H9 (cell line): ENCODE measurements around the gene TTC1. TPM values are rescaled to one million over a fixed set of nuclear protein-coding genes. Genes with fewer than 3 reads are reported as not detected.
A peak's percentile ranks its signal among the peaks of the same experiment; 100 is the strongest.

Experiments
- DNase-seq: peaks from one replicate; pipeline ENCODE4 v3.0.0-alpha.2; 2017
- H2AFZ ChIP-seq: one replicate; pipeline ENCODE4 v1.6.1; 2013; ENCODE audit warnings: mild to moderate bottlenecking, low read length, control low read depth, moderate library complexity
- H2AK5ac ChIP-seq: 2 replicates; pipeline ENCODE4 v1.6.1; 2013; ENCODE audit warnings: low read length, control low read depth, mixed read lengths; ENCODE audit not compliant: insufficient read length
- H2BK120ac ChIP-seq: one replicate; pipeline ENCODE4 v1.6.1; 2013; ENCODE audit warnings: low read depth, mild to moderate bottlenecking, low read length, control low read depth, inconsistent platforms; ENCODE audit not compliant: poor library complexity, severe bottlenecking
- H2BK12ac ChIP-seq: 2 replicates; pipeline ENCODE4 v1.6.1; 2013; ENCODE audit warnings: low read length, control low read depth, mixed read lengths, low read depth; ENCODE audit not compliant: insufficient read length
- H2BK15ac ChIP-seq: 2 replicates; pipeline ENCODE4 v1.6.1; 2013; ENCODE audit warnings: low read depth, low read length, control low read depth
- H2BK20ac ChIP-seq: one replicate; pipeline ENCODE4 v1.6.1; 2013; ENCODE audit warnings: low read depth, mild to moderate bottlenecking, low read length, control low read depth, inconsistent platforms; ENCODE audit not compliant: poor library complexity, severe bottlenecking
- H2BK5ac ChIP-seq: 2 replicates; pipeline ENCODE4 v1.6.1; 2013; ENCODE audit warnings: low read length, control low read depth, mixed read lengths; ENCODE audit not compliant: insufficient read length
- H3K14ac ChIP-seq: 2 replicates; pipeline ENCODE4 v1.6.1; 2013; ENCODE audit warnings: low read length, control low read depth; ENCODE audit not compliant: insufficient read depth
- H3K18ac ChIP-seq: 2 replicates; pipeline ENCODE4 v1.6.1; 2013; ENCODE audit warnings: low read depth, mild to moderate bottlenecking, mixed read lengths, low read length, control low read depth; ENCODE audit not compliant: insufficient read length
- H3K23ac ChIP-seq: 2 replicates; pipeline ENCODE4 v1.6.1; 2013; ENCODE audit warnings: low read length, control low read depth, mixed read lengths, low read depth; ENCODE audit not compliant: insufficient read length
- H3K23me2 ChIP-seq: 2 replicates; pipeline ENCODE4 v1.6.1; 2013; ENCODE audit warnings: low read depth, mild to moderate bottlenecking, mixed read lengths, low read length, control low read depth; ENCODE audit not compliant: insufficient read length, poor library complexity, severe bottlenecking
- H3K27ac ChIP-seq: 2 replicates; pipeline ENCODE4 v1.5.1; 2013; ENCODE audit warnings: low read length, control low read depth, mixed read lengths, low read depth; ENCODE audit not compliant: insufficient read length
- H3K27me3 ChIP-seq: 2 replicates; pipeline ENCODE4 v1.6.1; 2013; ENCODE audit warnings: low read length, control low read depth, inconsistent platforms; ENCODE audit not compliant: insufficient read depth
- H3K4ac ChIP-seq: 2 replicates; pipeline ENCODE4 v1.6.1; 2013; ENCODE audit warnings: low read depth, mild to moderate bottlenecking, control low read depth, inconsistent platforms, low read length, moderate library complexity
- H3K4me1 ChIP-seq: 2 replicates; pipeline ENCODE4 v1.6.1; 2013; ENCODE audit warnings: low read length, control low read depth, inconsistent platforms; ENCODE audit not compliant: insufficient read depth
- H3K4me2 ChIP-seq: 2 replicates; pipeline ENCODE4 v1.6.1; 2013; ENCODE audit warnings: low read length, control low read depth, mixed read lengths; ENCODE audit not compliant: insufficient read length, insufficient read depth
- H3K56ac ChIP-seq: 2 replicates; pipeline ENCODE4 v1.6.1; 2013; ENCODE audit warnings: low read depth, mild to moderate bottlenecking, mixed read lengths, low read length, control low read depth; ENCODE audit not compliant: insufficient read length
- H3K79me1 ChIP-seq: 2 replicates; pipeline ENCODE4 v1.6.1; 2013; ENCODE audit warnings: low read depth, mild to moderate bottlenecking, moderate library complexity, low read length, control low read depth, inconsistent platforms; ENCODE audit not compliant: insufficient read depth, poor library complexity, severe bottlenecking
- H3K79me2 ChIP-seq: 2 replicates; pipeline ENCODE4 v1.6.1; 2013; ENCODE audit warnings: low read length, control low read depth, inconsistent platforms; ENCODE audit not compliant: insufficient read depth
- H3K9ac ChIP-seq: 2 replicates; pipeline ENCODE4 v1.6.1; 2013; ENCODE audit warnings: low read length, control low read depth, mixed read lengths; ENCODE audit not compliant: insufficient read length; ENCODE audit errors: extremely low read depth
- H3K9me3 ChIP-seq: one replicate; pipeline ENCODE4 v1.6.1; 2013; ENCODE audit warnings: low read depth, low read length, inconsistent platforms; ENCODE audit not compliant: control insufficient read depth
- H3T11ph ChIP-seq: one replicate; pipeline ENCODE4 v1.6.1; 2013; ENCODE audit warnings: mild to moderate bottlenecking, low read length, control low read depth, inconsistent platforms
- H4K20me1 ChIP-seq: one replicate; pipeline ENCODE4 v1.6.1; 2013; ENCODE audit not compliant: control insufficient read depth, insufficient read length, insufficient read depth
- H4K5ac ChIP-seq: 2 replicates; pipeline ENCODE4 v1.6.1; 2013; ENCODE audit warnings: low read depth, mild to moderate bottlenecking, mixed read lengths, low read length, control low read depth; ENCODE audit not compliant: insufficient read length
- H4K8ac ChIP-seq: replicated peaks from 2 replicates; pipeline ENCODE4 v1.6.1; 2013; ENCODE audit warnings: low read length, control low read depth, mixed read lengths, low read depth; ENCODE audit not compliant: insufficient read length
- H4K91ac ChIP-seq: 2 replicates; pipeline ENCODE4 v1.6.1; 2013; ENCODE audit warnings: low read depth, mild to moderate bottlenecking, moderate library complexity, mixed read lengths, low read length, control low read depth; ENCODE audit not compliant: insufficient read length
- H3K27ac Mint-ChIP-seq, 3 experiments: 2 replicates in 2 of 3; 3 replicates in 1 of 3; pipeline ENCODE4 v1.8.0; 2020 to 2021; ENCODE audit warnings: mixed read lengths in 3 of 3, mild to moderate bottlenecking in 1 of 3, moderate library complexity in 1 of 3
- H3K27me3 Mint-ChIP-seq: 2 replicates; pipeline ENCODE4 v1.8.0; 2021; ENCODE audit warnings: low read depth, mild to moderate bottlenecking, moderate library complexity, mixed read lengths
- H3K36me3 Mint-ChIP-seq, 3 experiments: 2 replicates in 2 of 3; 3 replicates in 1 of 3; pipeline ENCODE4 v1.8.0; 2020 to 2021; ENCODE audit warnings: low read depth in 3 of 3, mixed read lengths in 3 of 3; ENCODE audit not compliant: insufficient read depth in 1 of 3
- H3K4me1 Mint-ChIP-seq, 2 experiments: 2 replicates each; pipeline ENCODE4 v1.8.0; 2020; ENCODE audit warnings: mixed read lengths in 2 of 2
- H3K4me3 Mint-ChIP-seq, 2 experiments: 2 replicates in 1 of 2; 3 replicates in 1 of 2; pipeline ENCODE4 v1.8.0; 2020 to 2021; ENCODE audit warnings: mild to moderate bottlenecking in 2 of 2, mixed read lengths in 2 of 2, moderate library complexity in 1 of 2
- H3K9me3 Mint-ChIP-seq, 2 experiments: 2 replicates in 1 of 2; 3 replicates in 1 of 2; pipeline ENCODE4 v1.8.0; 2020; ENCODE audit warnings: mild to moderate bottlenecking in 2 of 2, mixed read lengths in 2 of 2, moderate library complexity in 1 of 2
- WGBS: extraction: QIAGEN DNeasy Blood & Tissue Kit; methylation state at CpG from one replicate; pipeline ENCODE4 v1.1.7; 2013; ENCODE audit warnings: missing lambda C conversion rate, low lambda C conversion rate, mixed read lengths; ENCODE audit not compliant: insufficient read length; ENCODE audit errors: extremely low coverage; 5-methylcytosine and 5-hydroxymethylcytosine counted together
- total RNA-seq: library from RNA; stranded (reverse); gene quantifications from 2 replicates; pipeline ENCODE4 v1.2.1, GENCODE V29; 2021
- TF ChIP-seq, protein P1 (sequence below): fragments of 200-600 bp; sonication (generic); conservative IDR thresholded peaks from 3 replicates; pipeline ENCODE4 v1.8.0; 2021; ENCODE audit warnings: antibody characterized with exemption, mild to moderate bottlenecking

Gene TTC1
- total RNA-seq, 1 experiment from 2014 or later: 62.6 TPM

DNA sequence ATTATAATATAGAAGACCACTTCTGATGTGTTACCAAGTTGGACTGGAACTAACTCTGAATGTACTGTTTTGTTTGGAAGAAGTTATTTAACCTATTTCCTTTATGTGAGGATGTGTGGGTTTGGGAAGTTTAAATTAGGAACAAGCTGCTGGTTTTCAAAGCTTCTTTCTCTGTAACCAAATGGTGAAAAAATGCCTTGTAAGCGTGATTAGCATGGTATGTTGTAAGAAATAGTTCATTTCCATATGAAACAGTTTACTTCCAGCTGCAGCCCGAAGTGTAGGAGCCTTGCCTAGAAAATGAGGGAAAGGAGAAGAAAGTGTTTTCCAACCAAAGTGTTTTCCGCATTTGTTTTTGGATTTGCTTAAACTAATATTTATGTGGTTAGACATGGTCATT lies 36.0 kb downstream of the TTC1 start:
- peak overlapping the region; percentile 56 for H3T11ph ChIP-seq
- no peaks in the 10 kb centered on the region for H3K9me3 Mint-ChIP-seq

More for the DNA sequence above, 36.0 kb downstream of the TTC1 start:
- Histone ChIP-seq H3K4ac (no peak overlapping the region; the same call in 1 of the 2 replicates), H3K79me2 (no peaks in the 10 kb centered on the region), H2AK5ac (no peak overlapping the region), H4K5ac (no peak overlapping the region), H3K27ac (no peak overlapping the region), H3K56ac (no peak overlapping the region), H3K79me1 (no peaks in the 10 kb centered on the region), H3K9ac (no peak overlapping the region), H2BK12ac (no peak overlapping the region), H2BK15ac (no peak overlapping the region), H2BK20ac (no peak overlapping the region), H3K4me1 (peaks cover 11% of the 10 kb centered on the region; the same call in 1 of the 2 replicates), H3K9me3 (no peaks in the 10 kb centered on the region), H3K4me2 (peak overlapping the region; percentile 10), H3K14ac (no peak overlapping the region), H3K23me2 (no peaks in the 10 kb centered on the region), H4K91ac (no peak overlapping the region), H3K18ac (no peak overlapping the region), H4K8ac (no peak overlapping the region), H4K20me1 (no peaks in the 10 kb centered on the region), H2BK5ac (no peak overlapping the region), H3K23ac (no peak overlapping the region), H3K27me3 (no peaks in the 10 kb centered on the region), H2AFZ (no peak overlapping the region), H2BK120ac (no peak overlapping the region)
- peak overlapping the region; percentile 65 to 98 (median 88); a peak in 4 of 7 replicates for H3K27ac Mint-ChIP-seq
- no CpG with 5 or more reads among the region's 3 CpGs for WGBS
- peak overlapping the region in 1 of 2 experiments; percentile 57; a peak in 3 of 5 replicates for H3K4me3 Mint-ChIP-seq
- peaks cover 17 to 36% (median 30%) of the 10 kb centered on the region in 3 experiments; a peak in 6 of 7 replicates for H3K36me3 Mint-ChIP-seq
- H3K27me3 Mint-ChIP-seq: no peaks in the 10 kb centered on the region
- DNase-seq: no peak
- H3K4me1 Mint-ChIP-seq: peaks cover 48 to 50% of the 10 kb centered on the region in 2 experiments
- TF ChIP-seq, protein P1, sequence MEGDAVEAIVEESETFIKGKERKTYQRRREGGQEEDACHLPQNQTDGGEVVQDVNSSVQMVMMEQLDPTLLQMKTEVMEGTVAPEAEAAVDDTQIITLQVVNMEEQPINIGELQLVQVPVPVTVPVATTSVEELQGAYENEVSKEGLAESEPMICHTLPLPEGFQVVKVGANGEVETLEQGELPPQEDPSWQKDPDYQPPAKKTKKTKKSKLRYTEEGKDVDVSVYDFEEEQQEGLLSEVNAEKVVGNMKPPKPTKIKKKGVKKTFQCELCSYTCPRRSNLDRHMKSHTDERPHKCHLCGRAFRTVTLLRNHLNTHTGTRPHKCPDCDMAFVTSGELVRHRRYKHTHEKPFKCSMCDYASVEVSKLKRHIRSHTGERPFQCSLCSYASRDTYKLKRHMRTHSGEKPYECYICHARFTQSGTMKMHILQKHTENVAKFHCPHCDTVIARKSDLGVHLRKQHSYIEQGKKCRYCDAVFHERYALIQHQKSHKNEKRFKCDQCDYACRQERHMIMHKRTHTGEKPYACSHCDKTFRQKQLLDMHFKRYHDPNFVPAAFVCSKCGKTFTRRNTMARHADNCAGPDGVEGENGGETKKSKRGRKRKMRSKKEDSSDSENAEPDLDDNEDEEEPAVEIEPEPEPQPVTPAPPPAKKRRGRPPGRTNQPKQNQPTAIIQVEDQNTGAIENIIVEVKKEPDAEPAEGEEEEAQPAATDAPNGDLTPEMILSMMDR: no peak
